ENCODE measurements around the gene RHOA. TPM values are rescaled to one million over a fixed set of nuclear protein-coding genes. Genes with fewer than 3 reads are reported as not detected.

The RHOA gene
- total RNA-seq, 6 donors from 2014 or later: 206 to 611 (median 456) TPM

DNA sequence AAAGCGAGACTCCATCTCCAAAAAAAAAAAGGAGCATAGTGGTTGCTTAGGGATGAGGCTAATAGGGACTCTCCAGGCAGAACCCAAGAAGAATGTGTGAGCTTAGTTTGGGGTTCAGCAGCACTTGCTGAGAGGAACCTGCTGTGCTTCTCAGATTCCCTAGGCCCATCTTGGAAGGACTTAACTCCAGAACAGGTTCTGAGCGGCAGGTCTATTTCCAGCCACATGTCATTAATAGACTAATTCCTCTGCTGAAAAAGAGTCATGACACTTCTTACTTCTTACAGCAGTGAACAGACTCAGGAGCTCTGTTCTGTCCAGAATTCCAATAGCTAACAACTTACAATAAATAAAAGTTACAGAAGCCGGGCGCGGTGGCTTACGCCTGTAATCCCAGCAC lies 22.5 kb downstream of the RHOA start:
- 96 to 97% methylated on average over 6 of the region's 6 CpGs for WGBS, 2 donors
- H3K27ac ChIP-seq: no peak overlapping the region
- H3K9me3 ChIP-seq: no peaks in the 10 kb centered on the region
- DNase-seq: no peak
- peaks cover 38 to 81% (median 51%) of the 10 kb centered on the region in 4 donors for H3K4me1 ChIP-seq
- ATAC-seq (ENCODE audit: low FRiP score in 2 of 2): no peak
- no peak overlapping the region for H3K4me3 ChIP-seq
- peaks cover 0 to 10% (median 1%) of the 10 kb centered on the region in 4 donors for H3K36me3 ChIP-seq
- H3K27me3 ChIP-seq: no peaks in the 10 kb centered on the region
- no peak for TF ChIP-seq POLR2A (IDR thresholded peaks at IDR 0.05)
- TF ChIP-seq, protein P1, sequence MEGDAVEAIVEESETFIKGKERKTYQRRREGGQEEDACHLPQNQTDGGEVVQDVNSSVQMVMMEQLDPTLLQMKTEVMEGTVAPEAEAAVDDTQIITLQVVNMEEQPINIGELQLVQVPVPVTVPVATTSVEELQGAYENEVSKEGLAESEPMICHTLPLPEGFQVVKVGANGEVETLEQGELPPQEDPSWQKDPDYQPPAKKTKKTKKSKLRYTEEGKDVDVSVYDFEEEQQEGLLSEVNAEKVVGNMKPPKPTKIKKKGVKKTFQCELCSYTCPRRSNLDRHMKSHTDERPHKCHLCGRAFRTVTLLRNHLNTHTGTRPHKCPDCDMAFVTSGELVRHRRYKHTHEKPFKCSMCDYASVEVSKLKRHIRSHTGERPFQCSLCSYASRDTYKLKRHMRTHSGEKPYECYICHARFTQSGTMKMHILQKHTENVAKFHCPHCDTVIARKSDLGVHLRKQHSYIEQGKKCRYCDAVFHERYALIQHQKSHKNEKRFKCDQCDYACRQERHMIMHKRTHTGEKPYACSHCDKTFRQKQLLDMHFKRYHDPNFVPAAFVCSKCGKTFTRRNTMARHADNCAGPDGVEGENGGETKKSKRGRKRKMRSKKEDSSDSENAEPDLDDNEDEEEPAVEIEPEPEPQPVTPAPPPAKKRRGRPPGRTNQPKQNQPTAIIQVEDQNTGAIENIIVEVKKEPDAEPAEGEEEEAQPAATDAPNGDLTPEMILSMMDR (IDR thresholded peaks at IDR 0.05): no peak
- TF ChIP-seq EP300 (IDR thresholded peaks at IDR 0.05): no peak
- TF ChIP-seq POLR2AphosphoS5 (IDR thresholded peaks at IDR 0.05): no peak

DNA sequence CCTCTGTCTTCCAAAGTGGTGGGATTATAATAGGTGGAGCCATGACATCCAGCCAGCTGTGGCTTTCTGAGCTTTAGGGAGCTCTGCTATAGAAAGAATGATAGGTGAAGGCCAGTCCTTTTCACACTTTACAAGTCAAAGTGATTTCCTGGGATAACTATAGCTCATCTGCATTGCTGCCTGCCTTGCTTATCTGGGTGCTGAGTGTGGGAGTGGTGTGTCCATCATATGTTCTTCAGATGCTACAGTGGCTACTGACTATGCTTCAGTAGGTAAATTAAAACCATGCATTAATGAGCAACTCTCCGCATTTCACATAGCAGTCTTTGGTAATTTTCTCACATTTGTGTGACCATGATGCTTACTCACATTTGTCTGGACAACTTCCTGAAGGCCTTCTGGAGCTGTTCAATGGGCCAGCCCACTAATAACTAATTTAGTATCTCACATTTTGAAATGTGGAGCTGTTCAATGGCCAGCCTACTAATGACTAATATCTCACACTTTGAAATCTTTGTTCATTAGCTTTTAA lies 23.4 kb downstream of the RHOA start:
- peaks cover 38 to 91% (median 58%) of the 10 kb centered on the region in 4 donors for H3K4me1 ChIP-seq
- DNase-seq (no peak), ATAC-seq (ENCODE audit: low FRiP score in 2 of 2) (no peak)
- H3K36me3 ChIP-seq: peaks cover 0 to 6% (median 0%) of the 10 kb centered on the region in 4 donors
- WGBS, 2 donors: 81 to 83% methylated on average over 1 of the region's 1 CpG
- peak overlapping the region in 1 of 4 donors; percentile 30 for H3K27ac ChIP-seq
- H3K27me3 ChIP-seq: no peaks in the 10 kb centered on the region
- no peaks in the 10 kb centered on the region for H3K9me3 ChIP-seq
- no peak overlapping the region for H3K4me3 ChIP-seq
- no peak for TF ChIP-seq POLR2AphosphoS5 (IDR thresholded peaks at IDR 0.05)
- TF ChIP-seq POLR2A (IDR thresholded peaks at IDR 0.05): no peak
- TF ChIP-seq, protein P1 (IDR thresholded peaks at IDR 0.05): no peak
- TF ChIP-seq EP300 (IDR thresholded peaks at IDR 0.05): no peak

DNA sequence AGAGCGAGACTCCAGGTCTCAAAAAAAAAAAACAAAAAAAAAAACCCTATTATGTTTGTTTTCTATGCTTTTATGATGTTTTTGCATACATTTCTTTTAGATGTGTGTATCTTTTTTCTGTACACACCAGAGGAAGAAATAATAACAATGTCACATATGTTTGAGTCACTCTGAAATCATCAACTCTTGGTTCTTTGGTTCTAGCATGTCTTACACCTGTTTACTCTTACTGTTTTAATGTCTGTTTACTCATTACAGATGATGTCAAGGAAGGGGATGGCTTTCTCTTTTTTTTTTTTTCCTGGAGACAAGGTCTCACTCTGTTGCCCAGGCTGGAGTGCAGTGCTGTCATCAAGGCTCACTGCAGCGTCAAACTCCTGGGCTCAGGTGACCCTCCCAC lies 24.1 kb downstream of the RHOA start:
- Histone ChIP-seq H3K36me3 (peaks cover 0 to 6% (median 0%) of the 10 kb centered on the region in 4 donors), H3K4me3 (no peak overlapping the region), H3K27me3 (no peaks in the 10 kb centered on the region), H3K4me1 (peaks cover 38 to 91% (median 61%) of the 10 kb centered on the region in 4 donors), H3K27ac (peak overlapping the region in 2 of 4 donors; percentile 7 to 30), H3K9me3 (no peaks in the 10 kb centered on the region)
- WGBS, 2 donors: 100% methylated on average over 2 of the region's 2 CpGs
- no peak for TF ChIP-seq EP300 (IDR thresholded peaks at IDR 0.05)
- TF ChIP-seq POLR2A (IDR thresholded peaks at IDR 0.05): no peak
- TF ChIP-seq POLR2AphosphoS5 (IDR thresholded peaks at IDR 0.05): no peak
- TF ChIP-seq, protein P1 (IDR thresholded peaks at IDR 0.05): no peak
- DNase-seq: no peak
- ATAC-seq (ENCODE audit: low FRiP score in 2 of 2): no peak

DNA sequence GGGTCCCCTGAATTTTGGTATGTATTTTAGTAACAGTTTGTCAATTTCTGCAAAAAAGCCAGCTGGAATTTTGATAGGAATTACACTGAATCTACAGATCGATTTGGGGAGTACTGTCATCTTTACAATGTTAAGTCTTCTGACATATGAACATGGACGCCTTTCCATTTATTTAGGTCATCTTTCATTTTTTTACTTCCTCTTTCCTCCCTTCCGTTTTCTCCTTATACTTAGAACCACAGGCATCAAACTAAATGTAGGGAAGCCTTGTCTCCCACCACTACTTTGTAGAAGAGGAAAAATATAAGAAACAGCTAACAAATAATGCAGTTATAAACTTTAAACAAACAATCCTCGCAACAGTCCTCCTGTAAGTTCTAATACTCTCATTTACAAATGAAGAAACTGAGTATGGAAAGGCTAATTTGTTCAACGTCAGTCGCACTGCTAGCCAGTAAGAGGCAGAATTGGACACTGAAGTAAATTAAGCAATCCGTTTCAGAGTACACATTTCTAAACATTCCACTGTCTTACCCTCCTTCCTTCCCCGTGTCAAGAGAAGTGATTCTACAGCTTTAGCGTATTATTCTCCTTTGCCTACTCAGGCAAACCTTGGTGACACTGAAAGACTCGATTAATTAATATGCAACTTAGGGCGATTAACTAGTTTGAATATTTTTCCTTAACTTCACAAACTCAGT lies 25.6 kb downstream of the RHOA start:
- peaks cover 38 to 88% (median 56%) of the 10 kb centered on the region in 4 donors for H3K4me1 ChIP-seq
- no peak overlapping the region for H3K4me3 ChIP-seq
- H3K36me3 ChIP-seq: peaks cover 0 to 6% (median 0%) of the 10 kb centered on the region in 4 donors
- 44 to 49% methylated on average over 11 of the region's 11 CpGs for WGBS, 2 donors
- H3K9me3 ChIP-seq: no peaks in the 10 kb centered on the region
- no peaks in the 10 kb centered on the region for H3K27me3 ChIP-seq
- peak in 1 of 2 donors; percentile 71 for ATAC-seq (ENCODE audit: low FRiP score in 2 of 2)
- no peak for TF ChIP-seq POLR2AphosphoS5 (IDR thresholded peaks at IDR 0.05)
- TF ChIP-seq EP300 (IDR thresholded peaks at IDR 0.05): no peak
- TF ChIP-seq POLR2A (IDR thresholded peaks at IDR 0.05): no peak
- TF ChIP-seq, protein P1 (IDR thresholded peaks at IDR 0.05): no peak
- H3K27ac ChIP-seq: peak overlapping the region; percentile 43 to 71 (median 54)
- no peak for DNase-seq

Measured in upper lobe of left lung (tissue), 6 donors.